Effector memory CD4-positive, alpha-beta T cell (primary cell): ENCODE data around the gene SETD2.
"Not testable (repeated sequence)": the region's sequence is repeated elsewhere in the genome, so short reads cannot be mapped to it uniquely, and the experiment has no call there.

Experiments
- DNase-seq, 3 donors: peaks; one replicate each; pipeline ENCODE4 v3.0.0-alpha.2; 2020
- H3K27ac ChIP-seq: 2 replicates; pipeline ENCODE4 v1.7.0; 2013; ENCODE audit warnings: mild to moderate bottlenecking, low read length, moderate library complexity; ENCODE audit not compliant: insufficient read depth, poor library complexity, severe bottlenecking
- H3K27me3 ChIP-seq: replicated peaks from 2 replicates; pipeline ENCODE4 v1.7.0; 2013; ENCODE audit warnings: mild to moderate bottlenecking, low read length; ENCODE audit not compliant: insufficient read depth, control insufficient read depth, poor library complexity, severe bottlenecking
- H3K36me3 ChIP-seq: 2 replicates; pipeline ENCODE4 v1.7.0; 2013; ENCODE audit warnings: mild to moderate bottlenecking, low read length, moderate library complexity; ENCODE audit not compliant: control insufficient read depth, insufficient read depth
- H3K4me1 ChIP-seq: 2 replicates; pipeline ENCODE4 v1.7.0; 2013; ENCODE audit warnings: low read length, mild to moderate bottlenecking; ENCODE audit not compliant: control insufficient read depth, insufficient read depth, poor library complexity, severe bottlenecking
- H3K4me3 ChIP-seq: 2 replicates; pipeline ENCODE4 v1.7.0; 2013; ENCODE audit warnings: low read length, low read depth, mild to moderate bottlenecking; ENCODE audit not compliant: insufficient read depth, poor library complexity, severe bottlenecking
- H3K9me3 ChIP-seq: 2 replicates; pipeline ENCODE4 v1.7.0; 2013; ENCODE audit warnings: mild to moderate bottlenecking, low read length, moderate library complexity; ENCODE audit not compliant: control insufficient read depth

SETD2 gene

GRCh38 chr3:47028146-47028545 lies 135.8 kb downstream of the SETD2 start:
- Histone ChIP-seq H3K27me3 (no peaks in the 10 kb centered on the region), H3K27ac (no peak overlapping the region), H3K4me1 (no peaks in the 10 kb centered on the region), H3K36me3 (peaks cover 4% of the 10 kb centered on the region), H3K9me3 (no peaks in the 10 kb centered on the region), H3K4me3 (no peak overlapping the region)
- DNase-seq = no peak

- H3K4me3 ChIP-seq, H3K27me3 ChIP-seq, DNase-seq, H3K9me3 ChIP-seq, H3K36me3 ChIP-seq, H3K27ac ChIP-seq, H3K4me1 ChIP-seq: not testable (repeated sequence)
These were observed 137.5 kb downstream of the SETD2 start for GRCh38 chr3:47026432-47026831.

- Histone ChIP-seq H3K27me3 (no peaks in the 10 kb centered on the region), H3K27ac (no peak overlapping the region), H3K4me1 (no peaks in the 10 kb centered on the region), H3K9me3 (no peaks in the 10 kb centered on the region), H3K4me3 (no peak overlapping the region), H3K36me3 (peaks cover 8% of the 10 kb centered on the region)
- DNase-seq = no peak
These were observed 139.0 kb downstream of the SETD2 start for GRCh38 chr3:47024932-47025331.

DNA sequence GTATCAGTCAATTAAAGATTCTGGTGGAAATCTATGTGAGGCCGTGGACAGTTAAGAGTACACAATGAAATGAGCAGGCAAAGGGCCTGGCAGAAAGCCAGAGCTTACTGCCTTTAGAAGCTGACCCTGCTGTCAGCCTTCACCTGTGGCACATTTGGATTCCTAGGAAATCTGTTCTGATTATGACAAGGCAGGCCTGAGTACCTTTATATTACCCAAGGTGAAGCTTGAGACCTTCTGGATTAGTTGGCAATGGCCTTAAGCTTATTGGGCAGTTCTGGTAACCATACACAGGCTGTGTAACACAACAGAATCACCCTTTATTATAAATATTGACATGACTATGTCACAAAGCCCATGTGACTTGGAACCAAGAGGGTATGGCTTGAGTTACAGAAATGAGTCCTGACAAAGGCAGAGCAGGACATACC lies 141.3 kb downstream of the SETD2 start:
- Histone ChIP-seq H3K4me1 (no peaks in the 10 kb centered on the region), H3K4me3 (no peak overlapping the region), H3K36me3 (peaks cover 25% of the 10 kb centered on the region), H3K27ac (no peak overlapping the region), H3K9me3 (no peaks in the 10 kb centered on the region), H3K27me3 (no peaks in the 10 kb centered on the region)
- DNase-seq = no peak

DNA sequence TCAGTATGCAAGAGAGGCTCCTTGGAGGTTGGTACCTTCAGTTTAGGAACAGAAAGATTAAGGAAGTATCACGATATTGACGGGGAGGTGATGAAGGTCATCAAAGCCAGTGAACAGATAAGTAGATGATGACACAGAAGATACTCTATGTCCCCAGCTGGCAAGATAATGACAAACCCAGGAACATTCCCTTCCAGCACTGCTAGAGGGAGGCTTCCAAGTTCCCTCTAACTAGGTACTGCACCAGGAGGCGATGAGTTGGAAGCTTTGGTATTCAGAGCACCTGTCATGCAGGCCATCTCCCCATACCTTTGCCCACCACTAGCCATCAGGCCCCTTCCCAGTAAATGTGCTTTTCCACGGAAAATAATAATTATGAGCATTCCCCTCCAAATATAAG lies 143.6 kb downstream of the SETD2 start:
- Histone ChIP-seq H3K4me1 (peaks cover 9% of the 10 kb centered on the region), H3K9me3 (no peaks in the 10 kb centered on the region), H3K27ac (no peak overlapping the region), H3K36me3 (peaks cover 37% of the 10 kb centered on the region), H3K4me3 (no peak overlapping the region), H3K27me3 (no peaks in the 10 kb centered on the region)
- no peak for DNase-seq

- H3K9me3 ChIP-seq = no peaks in the 10 kb centered on the region
- peaks cover 37% of the 10 kb centered on the region for H3K36me3 ChIP-seq
- no peak overlapping the region for H3K4me3 ChIP-seq
- H3K27me3 ChIP-seq = no peaks in the 10 kb centered on the region
- no peak overlapping the region for H3K27ac ChIP-seq
- DNase-seq = no peak
- H3K4me1 ChIP-seq = peaks cover 9% of the 10 kb centered on the region
These were observed 144.7 kb downstream of the SETD2 start for GRCh38 chr3:47019201-47019600.

DNA sequence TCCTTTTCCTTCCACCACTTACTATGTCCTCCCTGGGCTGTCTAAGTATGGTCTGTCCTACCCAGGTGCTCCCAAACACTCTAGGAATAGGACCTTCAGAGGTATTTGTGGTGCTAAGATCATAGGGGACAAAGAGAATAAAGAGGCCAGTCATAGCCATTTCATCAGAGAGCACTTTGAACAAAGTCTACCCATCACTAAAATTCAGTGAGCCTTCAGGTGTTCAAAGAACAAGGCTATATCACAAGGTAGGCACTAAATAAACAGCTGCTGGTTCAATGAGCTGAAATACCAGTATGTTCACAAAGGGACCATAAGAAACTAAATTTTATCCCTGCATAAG lies 145.7 kb downstream of the SETD2 start:
- Histone ChIP-seq H3K36me3 (peaks cover 37% of the 10 kb centered on the region), H3K4me3 (no peak overlapping the region), H3K4me1 (peaks cover 9% of the 10 kb centered on the region), H3K27ac (peak overlapping the region; percentile 46), H3K9me3 (no peaks in the 10 kb centered on the region), H3K27me3 (no peaks in the 10 kb centered on the region)
- no peak for DNase-seq

DNA sequence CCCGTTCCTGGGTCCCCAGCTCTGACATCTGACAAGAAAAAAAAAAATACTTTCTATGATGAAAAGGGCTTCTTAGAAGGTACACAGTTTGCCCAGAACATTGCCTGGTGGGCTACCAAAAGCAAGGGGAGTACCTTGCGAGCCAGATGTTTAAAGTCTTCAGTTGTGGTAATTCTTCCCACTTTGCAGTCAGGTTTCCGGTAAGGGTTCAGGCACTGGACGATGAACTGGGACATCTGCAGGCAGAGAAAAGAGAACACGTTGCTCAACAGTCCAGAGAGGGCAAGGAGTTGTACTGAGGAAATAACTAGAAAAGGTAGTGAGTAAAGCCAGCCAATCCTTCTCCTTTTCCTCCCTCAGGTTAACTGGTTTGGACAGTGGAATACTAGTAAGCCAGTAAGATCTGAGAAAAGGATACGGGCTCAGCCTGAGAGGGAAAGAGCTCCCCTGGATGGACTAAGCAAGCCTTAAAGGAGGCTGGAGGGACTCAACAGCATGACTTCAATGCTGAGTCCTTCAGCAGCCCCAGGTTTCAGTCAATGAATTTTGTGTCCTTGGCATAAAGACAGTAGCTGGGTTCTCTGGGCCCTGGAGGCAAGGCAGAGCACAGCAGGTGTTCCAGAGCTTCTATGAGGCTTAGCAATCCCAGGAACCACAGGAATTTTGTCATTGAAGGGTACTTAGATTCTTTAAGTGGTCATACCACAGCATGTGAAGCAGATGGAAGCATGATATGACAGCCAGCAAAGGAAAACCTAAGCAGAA lies 146.2 kb downstream of the SETD2 start:
- H3K36me3 ChIP-seq = peaks cover 37% of the 10 kb centered on the region

DNA sequence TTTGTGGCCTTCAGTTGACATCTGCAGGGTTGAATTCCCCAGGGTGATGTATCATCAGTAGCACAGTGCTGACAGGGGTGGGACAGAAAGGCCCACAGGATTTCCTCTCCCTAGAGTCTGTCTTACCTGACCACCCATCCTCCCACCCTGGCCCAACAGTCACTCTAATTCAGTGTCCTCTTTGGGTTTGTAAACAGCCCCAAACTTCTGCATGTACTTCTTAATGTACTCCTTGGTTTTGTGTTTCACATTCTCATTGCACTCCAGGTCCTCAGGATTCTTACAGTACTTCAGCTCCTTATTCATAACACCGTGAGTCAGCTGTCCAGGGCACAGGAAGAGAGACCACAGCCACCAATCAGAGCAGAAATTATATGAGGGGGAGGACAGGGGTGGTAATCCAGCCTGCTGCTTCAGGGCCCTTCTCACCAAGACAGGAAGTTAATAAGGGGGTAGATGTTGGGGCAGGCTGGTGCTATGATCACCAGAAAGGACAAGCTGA lies 146.9 kb downstream of the SETD2 start:
- peaks cover 37% of the 10 kb centered on the region for H3K36me3 ChIP-seq
- no peak for DNase-seq
- peaks cover 9% of the 10 kb centered on the region for H3K4me1 ChIP-seq
- H3K27me3 ChIP-seq = no peaks in the 10 kb centered on the region
- H3K9me3 ChIP-seq = no peaks in the 10 kb centered on the region
- H3K27ac ChIP-seq = peak overlapping the region; percentile 46
- H3K4me3 ChIP-seq = no peak overlapping the region

More for the DNA sequence above, 146.2 kb downstream of the SETD2 start:
- peak overlapping the region; percentile 46 for H3K27ac ChIP-seq
- no peaks in the 10 kb centered on the region for H3K27me3 ChIP-seq
- no peak overlapping the region for H3K4me3 ChIP-seq
- DNase-seq = no peak
- peaks cover 9% of the 10 kb centered on the region for H3K4me1 ChIP-seq
- no peaks in the 10 kb centered on the region for H3K9me3 ChIP-seq

DNA sequence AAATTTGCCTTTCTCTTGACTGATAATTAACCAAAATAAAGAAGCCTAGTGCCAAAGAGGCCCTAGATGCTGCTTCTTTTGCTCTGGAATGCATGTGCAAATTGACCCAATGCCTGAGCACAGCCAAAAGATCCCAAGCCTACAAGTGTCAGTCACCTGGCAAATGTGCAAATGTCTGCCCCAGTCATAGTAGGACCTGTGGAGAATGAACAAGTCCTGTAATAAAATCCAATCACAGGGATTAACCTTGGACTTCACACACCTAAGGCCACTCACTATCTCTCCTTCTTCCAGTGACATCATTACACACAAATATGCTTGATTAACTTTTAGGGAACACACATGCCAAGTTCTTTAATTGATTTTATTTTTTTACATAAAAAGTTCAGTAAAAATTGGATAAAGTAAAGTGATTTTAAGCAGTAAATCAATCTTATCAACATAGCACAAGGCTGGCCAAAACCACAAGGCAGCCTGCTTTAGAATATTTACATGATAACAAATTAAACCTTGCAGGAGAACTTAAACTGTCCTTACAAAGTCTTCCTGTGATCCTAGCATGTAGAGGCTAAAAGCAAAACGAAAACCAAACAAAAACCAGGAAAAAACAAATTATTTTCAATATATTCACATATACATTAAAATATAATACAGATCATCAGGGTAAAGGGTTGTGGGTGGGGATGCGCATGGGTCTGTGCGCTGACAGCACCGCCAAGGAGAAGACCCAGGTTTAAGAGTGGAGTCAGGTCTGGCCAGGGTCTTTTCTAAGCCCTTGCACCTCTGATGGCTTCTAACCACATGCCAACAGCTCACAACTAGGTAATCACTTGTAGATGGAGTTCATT lies 147.6 kb downstream of the SETD2 start:
- Histone ChIP-seq H3K27me3 (no peaks in the 10 kb centered on the region), H3K4me3 (no peak overlapping the region), H3K36me3 (peaks cover 37% of the 10 kb centered on the region), H3K27ac (no peak overlapping the region), H3K9me3 (no peaks in the 10 kb centered on the region), H3K4me1 (peaks cover 9% of the 10 kb centered on the region)
- DNase-seq = no peak
